IPS-20b (cell line): ENCODE data around the gene AHI1.

Experiments used
- H3K27ac ChIP-seq: one replicate; pipeline ENCODE4 v1.5.1; 2013; ENCODE audit warnings: low read length
- H3K27me3 ChIP-seq: 2 replicates; pipeline ENCODE4 v1.6.1; 2013; ENCODE audit warnings: mild to moderate bottlenecking, low read length, inconsistent platforms; ENCODE audit not compliant: insufficient read depth
- H3K36me3 ChIP-seq: 2 replicates; pipeline ENCODE4 v1.6.1; 2013; ENCODE audit warnings: low read depth, mild to moderate bottlenecking, inconsistent platforms, low read length, moderate library complexity; ENCODE audit not compliant: insufficient read depth
- H3K4me1 ChIP-seq: 2 replicates; pipeline ENCODE4 v1.6.1; 2013; ENCODE audit warnings: mild to moderate bottlenecking, control low read depth, inconsistent platforms, low read length, moderate library complexity; ENCODE audit not compliant: insufficient read depth
- H3K4me3 ChIP-seq: 2 replicates; pipeline ENCODE4 v1.5.1; 2013; ENCODE audit warnings: mild to moderate bottlenecking, low read length, inconsistent platforms
- H3K9ac ChIP-seq: 2 replicates; pipeline ENCODE4 v1.6.1; 2013; ENCODE audit warnings: low read depth, mild to moderate bottlenecking, inconsistent platforms, low read length, moderate library complexity
- H3K9me3 ChIP-seq: 2 replicates; pipeline ENCODE4 v1.6.1; 2013; ENCODE audit warnings: mild to moderate bottlenecking, low read depth, low read length, inconsistent platforms; ENCODE audit not compliant: insufficient read depth

AHI1 gene

GRCh38 chr6:135267085-135267484, 230.5 kb downstream of the AHI1 start:
- Histone ChIP-seq H3K9ac (no peak overlapping the region), H3K27ac (no peak overlapping the region), H3K36me3 (no peaks in the 10 kb centered on the region), H3K27me3 (no peaks in the 10 kb centered on the region), H3K9me3 (no peaks in the 10 kb centered on the region), H3K4me1 (peaks cover 21% of the 10 kb centered on the region), H3K4me3 (no peak overlapping the region)

GRCh38 chr6:135266675-135267074, 230.9 kb downstream of the AHI1 start:
- Histone ChIP-seq H3K27ac (no peak overlapping the region), H3K9ac (no peak overlapping the region), H3K4me3 (no peak overlapping the region), H3K9me3 (no peaks in the 10 kb centered on the region), H3K36me3 (no peaks in the 10 kb centered on the region), H3K27me3 (no peaks in the 10 kb centered on the region), H3K4me1 (peaks cover 19% of the 10 kb centered on the region)

GRCh38 chr6:135265278-135265677, 232.3 kb downstream of the AHI1 start:
- H3K4me3 ChIP-seq: no peak overlapping the region
- no peaks in the 10 kb centered on the region for H3K36me3 ChIP-seq
- no peaks in the 10 kb centered on the region for H3K27me3 ChIP-seq
- no peak overlapping the region for H3K9ac ChIP-seq
- no peak overlapping the region for H3K27ac ChIP-seq
- H3K4me1 ChIP-seq: peaks cover 9% of the 10 kb centered on the region; the same call in 1 of the 2 replicates
- H3K9me3 ChIP-seq: no peaks in the 10 kb centered on the region

GRCh38 chr6:135261872-135262725, 235.4 kb downstream of the AHI1 start:
- H3K9ac ChIP-seq: no peak overlapping the region
- no peak overlapping the region for H3K4me3 ChIP-seq
- no peaks in the 10 kb centered on the region for H3K27me3 ChIP-seq
- no peaks in the 10 kb centered on the region for H3K4me1 ChIP-seq
- no peaks in the 10 kb centered on the region for H3K36me3 ChIP-seq
- H3K9me3 ChIP-seq: no peaks in the 10 kb centered on the region
- no peak overlapping the region for H3K27ac ChIP-seq

GRCh38 chr6:135260612-135261011, 236.9 kb downstream of the AHI1 start:
- Histone ChIP-seq H3K4me3 (no peak overlapping the region), H3K4me1 (no peaks in the 10 kb centered on the region), H3K27me3 (no peaks in the 10 kb centered on the region), H3K36me3 (no peaks in the 10 kb centered on the region), H3K9ac (no peak overlapping the region), H3K9me3 (no peaks in the 10 kb centered on the region), H3K27ac (no peak overlapping the region)

- Histone ChIP-seq H3K36me3 (no peaks in the 10 kb centered on the region), H3K9ac (no peak overlapping the region), H3K9me3 (no peaks in the 10 kb centered on the region), H3K4me1 (no peaks in the 10 kb centered on the region), H3K4me3 (no peak overlapping the region), H3K27ac (no peak overlapping the region), H3K27me3 (no peaks in the 10 kb centered on the region)
Measured at GRCh38 chr6:135258970-135259369, 238.6 kb downstream of the AHI1 start.

GRCh38 chr6:135257631-135258405, 239.7 kb downstream of the AHI1 start:
- H3K4me1 ChIP-seq: peaks cover under 1% of the 10 kb centered on the region; the same call in 1 of the 2 replicates
- H3K9ac ChIP-seq: no peak overlapping the region
- H3K27ac ChIP-seq: no peak overlapping the region
- no peaks in the 10 kb centered on the region for H3K36me3 ChIP-seq
- no peaks in the 10 kb centered on the region for H3K27me3 ChIP-seq
- no peak overlapping the region for H3K4me3 ChIP-seq
- no peaks in the 10 kb centered on the region for H3K9me3 ChIP-seq

GRCh38 chr6:135256866-135257265, 240.7 kb downstream of the AHI1 start:
- no peaks in the 10 kb centered on the region for H3K36me3 ChIP-seq
- peaks cover 10% of the 10 kb centered on the region; the same call in 1 of the 2 replicates for H3K4me1 ChIP-seq
- no peak overlapping the region for H3K27ac ChIP-seq
- H3K27me3 ChIP-seq: no peaks in the 10 kb centered on the region
- no peak overlapping the region for H3K4me3 ChIP-seq
- no peaks in the 10 kb centered on the region for H3K9me3 ChIP-seq
- H3K9ac ChIP-seq: no peak overlapping the region

GRCh38 chr6:135254471-135254870, 243.1 kb downstream of the AHI1 start:
- H3K4me3 ChIP-seq: no peak overlapping the region
- H3K9ac ChIP-seq: no peak overlapping the region
- H3K4me1 ChIP-seq: peaks cover 31% of the 10 kb centered on the region; the same call in 1 of the 2 replicates
- H3K9me3 ChIP-seq: no peaks in the 10 kb centered on the region
- H3K36me3 ChIP-seq: no peaks in the 10 kb centered on the region
- no peak overlapping the region for H3K27ac ChIP-seq
- no peaks in the 10 kb centered on the region for H3K27me3 ChIP-seq

- H3K27ac ChIP-seq: peak overlapping the region; percentile 1
Measured at GRCh38 chr6:135251498-135252441, 245.8 kb downstream of the AHI1 start.

More at GRCh38 chr6:135251498-135252441, 245.8 kb downstream of the AHI1 start:
- peak overlapping the region; percentile 53; the same call in 1 of the 2 replicates for H3K9ac ChIP-seq
- peak overlapping the region; percentile 26; the same call in 1 of the 2 replicates for H3K4me3 ChIP-seq
- no peaks in the 10 kb centered on the region for H3K36me3 ChIP-seq
- H3K9me3 ChIP-seq: no peaks in the 10 kb centered on the region
- peaks cover 35% of the 10 kb centered on the region; the same call in 1 of the 2 replicates for H3K4me1 ChIP-seq
- H3K27me3 ChIP-seq: no peaks in the 10 kb centered on the region
